ENCODE results near the gene POMP. TPM values are rescaled to one million over a fixed set of nuclear protein-coding genes. Genes with fewer than 3 reads are reported as not detected.
A peak's percentile ranks its signal among the peaks of the same experiment; 100 is the strongest.
"Not testable (repeated sequence)": the region's sequence is repeated elsewhere in the genome, so short reads cannot be mapped to it uniquely, and the experiment has no call there.

POMP gene
- total RNA-seq, 1 donor from 2014 or later: 51.6 TPM

GRCh38 chr13:28693605-28694491, 34.9 kb downstream of the POMP start:
- DNase-seq (ENCODE audit: low spot score): not testable (repeated sequence)

GRCh38 chr13:28697441-28697840, 38.5 kb downstream of the POMP start:
- DNase-seq (ENCODE audit: low spot score): no peak

GRCh38 chr13:28699246-28699645, 40.3 kb downstream of the POMP start:
- DNase-seq (ENCODE audit: low spot score): no peak

- no peak for DNase-seq (ENCODE audit: low spot score)
Measured at GRCh38 chr13:28704282-28704681, 45.4 kb downstream of the POMP start.

- DNase-seq (ENCODE audit: low spot score): no peak
Measured at GRCh38 chr13:28704919-28705318, 46.0 kb downstream of the POMP start.

- DNase-seq (ENCODE audit: low spot score): no peak
Measured at GRCh38 chr13:28705461-28706083, 46.6 kb downstream of the POMP start.

GRCh38 chr13:28707629-28708427, 48.9 kb downstream of the POMP start:
- DNase-seq (ENCODE audit: low spot score): no peak

GRCh38 chr13:28710161-28710560, 51.2 kb downstream of the POMP start:
- DNase-seq (ENCODE audit: low spot score): no peak

GRCh38 chr13:28714651-28715050, 55.7 kb downstream of the POMP start:
- no peak for DNase-seq (ENCODE audit: low spot score)

GRCh38 chr13:28716511-28716910, 57.6 kb downstream of the POMP start:
- DNase-seq (ENCODE audit: low spot score): no peak

- DNase-seq (ENCODE audit: low spot score): no peak
Measured at GRCh38 chr13:28717170-28717569, 58.2 kb downstream of the POMP start.

GRCh38 chr13:28718196-28718542, 59.2 kb downstream of the POMP start:
- DNase-seq (ENCODE audit: low spot score): no peak

- DNase-seq (ENCODE audit: low spot score): peak; percentile 98
Measured at GRCh38 chr13:28718543-28719226, 59.8 kb downstream of the POMP start, which contains the start of gene SLC46A3. Gene SLC46A3 (minus strand): TSS chr13:28718970. CDS start chr13:28717998, 972 bp downstream.

GRCh38 chr13:28719227-28720055, 60.5 kb downstream of the POMP start:
- no peak for DNase-seq (ENCODE audit: low spot score)

- DNase-seq (ENCODE audit: low spot score): no peak
Measured at GRCh38 chr13:28723806-28724205, 64.9 kb downstream of the POMP start.

GRCh38 chr13:28725046-28725610, 66.2 kb downstream of the POMP start:
- DNase-seq (ENCODE audit: low spot score): no peak

Measured in ureter (tissue), 1 donor.